Measurements from ENCODE around the gene SSBP1. TPM values are rescaled to one million over a fixed set of nuclear protein-coding genes. Genes with fewer than 3 reads are reported as not detected.

SSBP1 gene
- total RNA-seq, 4 donors from 2014 or later, result 87.5 to 109 (median 90.8) TPM

- no peak for TF ChIP-seq CTCF (IDR thresholded peaks at IDR 0.05)
- TF ChIP-seq POLR2A (IDR thresholded peaks at IDR 0.05), result no peak
- DNase-seq (ENCODE audit: low spot score in 2 of 2), result no peak
- intact Hi-C loops (cut with DNase I; ENCODE audit: low total_unique reads), result no loop called here
- H3K4me3 ChIP-seq (ENCODE audit: low read depth, poor library complexity, severe bottlenecking), result no peak overlapping the region
- WGBS, 2 donors, result 49 to 56% methylated on average over 2 of the region's 2 CpGs
These were observed 41.8 kb upstream of the SSBP1 start for GRCh38 chr7:141696348-141696747.

GRCh38 chr7:141697211-141697871, 40.8 kb upstream of the SSBP1 start:
- TF ChIP-seq CTCF (IDR thresholded peaks at IDR 0.05) (no peak), POLR2A (IDR thresholded peaks at IDR 0.05) (no peak)
- intact Hi-C loops (cut with DNase I; ENCODE audit: low total_unique reads), result no loop called here
- no peak overlapping the region for H3K4me3 ChIP-seq (ENCODE audit: low read depth, poor library complexity, severe bottlenecking)
- 79 to 80% methylated on average over 10 of the region's 10 CpGs for WGBS, 2 donors
- DNase-seq (ENCODE audit: low spot score in 2 of 2), result no peak

- no peak overlapping the region for H3K4me3 ChIP-seq (ENCODE audit: low read depth, poor library complexity, severe bottlenecking)
- TF ChIP-seq CTCF (IDR thresholded peaks at IDR 0.05), result no peak
- no peak for TF ChIP-seq POLR2A (IDR thresholded peaks at IDR 0.05)
- no peak for DNase-seq (ENCODE audit: low spot score in 2 of 2)
- intact Hi-C loops (cut with DNase I; ENCODE audit: low total_unique reads), result no loop called here
- WGBS, 2 donors, result 80 to 87% methylated on average over 1 of the region's 1 CpG
These were observed 39.7 kb upstream of the SSBP1 start for GRCh38 chr7:141698247-141699015.

- H3K4me3 ChIP-seq (ENCODE audit: low read depth, poor library complexity, severe bottlenecking), result no peak overlapping the region
- TF ChIP-seq CTCF (IDR thresholded peaks at IDR 0.05) (no peak), POLR2A (IDR thresholded peaks at IDR 0.05) (no peak)
- WGBS, 2 donors, result 73 to 78% methylated on average over 3 of the region's 3 CpGs
- no peak for DNase-seq (ENCODE audit: low spot score in 2 of 2)
- intact Hi-C loops (cut with DNase I; ENCODE audit: low total_unique reads), result no loop called here
These were observed 38.3 kb upstream of the SSBP1 start for GRCh38 chr7:141699860-141700259.

- 56 to 60% methylated on average over 5 of the region's 5 CpGs for WGBS, 2 donors
- no peak overlapping the region for H3K4me3 ChIP-seq (ENCODE audit: low read depth, poor library complexity, severe bottlenecking)
- TF ChIP-seq CTCF (IDR thresholded peaks at IDR 0.05) (no peak), POLR2A (IDR thresholded peaks at IDR 0.05) (no peak)
- intact Hi-C loops (cut with DNase I; ENCODE audit: low total_unique reads), result no loop called here
- DNase-seq (ENCODE audit: low spot score in 2 of 2), result no peak
These were observed 37.8 kb upstream of the SSBP1 start for GRCh38 chr7:141700296-141700847.
